GM12873 (cell line): ENCODE results near the gene BZW2.

ENCODE experiments used
- CTCF ChIP-seq: IDR thresholded peaks from 2 replicates; pipeline ENCODE4 v1.5.1; 2012; ENCODE audit warnings: low read depth, mild to moderate bottlenecking, moderate library complexity, low read length, control low read depth; ENCODE audit not compliant: insufficient read depth; ENCODE audit errors: missing control alignments

BZW2 gene

GRCh38 chr7:16671811-16672210 lies 25.8 kb downstream of the BZW2 start:
- TF ChIP-seq CTCF, result no peak

- no peak for TF ChIP-seq CTCF
These were observed 29.3 kb downstream of the BZW2 start for GRCh38 chr7:16675277-16675676.

GRCh38 chr7:16677978-16678494 lies 32.1 kb downstream of the BZW2 start:
- no peak for TF ChIP-seq CTCF

DNA sequence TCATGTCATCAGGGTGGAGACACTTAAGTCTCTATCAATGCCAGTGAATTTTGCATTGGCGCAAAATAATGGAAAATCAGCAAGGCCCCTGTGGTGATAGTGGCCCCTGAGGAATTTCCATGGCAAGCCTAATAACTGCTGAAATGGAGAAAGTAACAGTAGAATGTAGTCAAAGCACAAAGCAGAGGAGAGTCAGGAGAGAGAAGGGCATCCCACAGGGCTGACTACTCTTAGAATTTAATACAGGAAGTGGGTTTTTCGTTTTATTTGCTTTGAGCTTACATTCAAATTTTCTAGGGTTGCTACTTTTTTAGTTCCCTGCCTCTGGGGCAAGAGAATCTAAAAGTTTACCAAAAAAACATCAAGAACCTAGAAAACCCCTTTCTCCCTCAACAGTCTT lies 39.0 kb downstream of the BZW2 start:
- no peak for TF ChIP-seq CTCF

DNA sequence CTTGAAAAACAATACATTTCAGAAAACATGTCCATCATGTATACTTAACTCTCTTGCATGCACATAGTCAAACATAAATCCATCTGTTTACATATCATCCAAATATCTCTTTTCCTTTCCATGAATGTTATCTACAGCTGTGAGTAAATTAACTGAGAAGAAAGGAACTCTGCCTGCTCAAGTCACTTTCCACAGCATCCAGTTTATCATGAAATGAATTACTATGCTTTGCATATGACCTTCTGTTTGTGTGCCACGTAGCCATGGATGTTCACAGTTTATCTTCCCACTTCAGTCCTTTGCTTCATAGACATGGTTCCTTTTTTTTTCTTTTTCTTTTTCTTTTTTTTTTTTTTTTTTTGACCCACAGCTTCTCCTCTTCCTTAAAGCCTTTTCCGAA lies 39.6 kb downstream of the BZW2 start:
- TF ChIP-seq CTCF, result no peak

- TF ChIP-seq CTCF, result no peak
These were observed 42.3 kb downstream of the BZW2 start for GRCh38 chr7:16688249-16688648.

DNA sequence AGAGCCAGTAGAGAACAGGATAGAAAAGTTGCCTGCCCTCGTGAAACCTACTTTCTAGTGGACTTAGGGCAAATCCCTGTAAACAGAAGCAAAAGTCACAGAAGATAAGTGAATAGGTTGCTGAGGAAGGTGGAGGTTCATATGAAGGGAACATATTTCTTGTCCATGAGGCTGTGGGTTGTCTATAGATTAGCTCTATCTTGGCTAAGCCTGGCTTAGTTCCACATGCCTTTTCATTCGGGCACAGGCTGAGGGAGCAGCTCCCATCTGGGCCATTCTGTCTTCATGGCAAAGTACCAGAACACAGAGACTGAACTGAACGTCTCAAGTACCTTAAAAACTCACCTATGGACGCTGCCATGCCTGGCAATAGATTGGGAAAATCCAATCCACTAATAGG lies 45.3 kb downstream of the BZW2 start:
- no peak for TF ChIP-seq CTCF
